ENCODE data around the gene TMEM129. TPM values are rescaled to one million over a fixed set of nuclear protein-coding genes. Genes with fewer than 3 reads are reported as not detected.

Gene TMEM129
- total RNA-seq, 1 donor from 2014 or later = 21.5 TPM

GRCh38 chr4:1722551-1723118 lies 1.5 kb upstream of the TMEM129 start:
- intact Hi-C loops (cut with micrococcal nuclease) = no loop called here

- intact Hi-C loops (cut with micrococcal nuclease) = loop anchor here (1.0 to 2.0 kb wide), 4 partner anchors 10 to 540 kb away; partner anchors contain the start of genes FAM53A, MXD4 and SLBP
Observed at GRCh38 chr4:1721666-1722550, 785 bp upstream of the TMEM129 start.

GRCh38 chr4:1720163-1720983 lies 750 bp downstream of the TMEM129 start:
- intact Hi-C loops (cut with micrococcal nuclease) = loop anchor here (2.0 kb wide), 1 partner anchor 140 kb away; no protein-coding TSS in a partner anchor

GRCh38 chr4:1718095-1718850 lies 2.9 kb downstream of the TMEM129 start:
- intact Hi-C loops (cut with micrococcal nuclease) = no loop called here

GRCh38 chr4:1717129-1718094 lies 3.7 kb downstream of the TMEM129 start:
- intact Hi-C loops (cut with micrococcal nuclease) = no loop called here

DNA sequence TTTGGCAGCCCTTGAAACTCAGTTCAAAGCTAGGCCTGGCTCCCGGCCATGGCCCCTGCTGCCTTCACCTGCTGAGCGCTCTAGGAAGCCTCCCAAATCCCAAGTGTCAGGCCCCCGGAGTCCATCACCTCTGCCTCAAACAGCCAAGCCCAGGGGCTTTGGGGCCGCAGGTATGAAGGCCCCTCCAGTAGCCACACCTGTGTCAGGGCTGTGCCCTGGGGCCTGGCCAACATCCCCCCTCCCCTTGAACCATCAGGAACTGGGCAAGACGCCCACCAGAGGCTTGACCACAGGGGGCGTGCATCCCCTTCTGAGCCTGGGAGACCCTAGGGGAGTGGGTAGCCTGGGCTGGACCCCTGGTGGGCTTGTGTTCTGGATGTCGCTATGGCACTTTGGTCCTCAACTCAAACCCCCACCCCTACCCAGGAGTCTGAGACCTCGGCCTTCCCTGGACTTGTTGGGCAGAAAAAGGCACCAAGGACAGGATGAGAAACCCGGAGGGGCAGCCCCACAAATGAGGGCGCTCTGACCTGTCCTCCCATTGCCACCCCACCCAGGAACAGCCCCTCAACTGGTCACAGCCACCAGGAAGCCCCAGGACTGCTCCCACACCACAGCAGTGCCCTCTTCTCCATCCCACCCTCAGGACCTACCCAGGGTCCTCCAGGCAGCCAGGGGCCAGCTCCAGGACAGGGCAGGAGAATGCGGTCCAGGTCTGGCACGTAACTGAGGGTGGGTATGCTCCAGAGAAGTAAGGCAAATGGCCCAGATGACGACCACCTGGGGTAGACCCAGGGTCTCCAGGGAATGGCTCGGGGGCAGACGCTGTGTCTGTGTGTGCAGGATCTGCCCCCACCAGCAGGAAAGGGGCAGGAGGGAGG lies 4.8 kb downstream of the TMEM129 start:
- intact Hi-C loops (cut with micrococcal nuclease) = no loop called here

DNA sequence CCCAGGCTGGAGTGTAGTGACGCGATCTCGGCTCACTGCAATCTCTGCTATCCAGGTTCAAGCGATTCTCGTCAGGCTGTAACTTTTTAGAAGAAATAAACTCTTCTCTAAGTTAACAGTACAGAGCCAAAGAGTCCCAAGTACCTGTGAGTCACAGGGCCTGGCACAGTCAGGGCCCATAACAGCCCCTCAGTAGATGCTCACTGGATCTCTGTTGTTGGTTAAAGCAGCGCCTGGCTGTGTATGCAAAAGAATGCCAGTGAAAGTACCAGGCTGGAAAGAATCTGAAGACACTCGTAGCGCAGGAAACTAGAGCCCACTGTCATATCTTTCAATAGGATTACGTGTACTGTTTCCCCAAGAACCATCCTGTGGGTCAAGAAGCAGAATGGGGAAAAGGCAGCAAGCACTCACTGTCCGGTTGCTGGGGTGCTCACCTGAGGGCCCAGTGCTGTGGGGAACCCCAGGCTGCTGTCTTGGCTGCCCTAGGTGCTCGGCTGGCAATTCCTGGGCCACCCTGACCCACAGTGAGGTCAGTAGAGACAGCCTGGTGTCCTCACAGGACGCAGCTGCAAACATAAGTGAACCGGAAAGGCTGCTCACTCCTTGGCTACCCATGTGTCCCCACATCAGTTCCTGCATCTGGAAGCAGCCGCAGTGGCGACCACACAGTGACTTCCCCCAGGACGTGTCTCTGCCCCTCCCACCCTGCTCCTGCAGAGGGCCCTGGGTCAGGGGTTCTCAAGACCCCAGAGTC lies 5.9 kb downstream of the TMEM129 start:
- intact Hi-C loops (cut with micrococcal nuclease) = no loop called here

DNA sequence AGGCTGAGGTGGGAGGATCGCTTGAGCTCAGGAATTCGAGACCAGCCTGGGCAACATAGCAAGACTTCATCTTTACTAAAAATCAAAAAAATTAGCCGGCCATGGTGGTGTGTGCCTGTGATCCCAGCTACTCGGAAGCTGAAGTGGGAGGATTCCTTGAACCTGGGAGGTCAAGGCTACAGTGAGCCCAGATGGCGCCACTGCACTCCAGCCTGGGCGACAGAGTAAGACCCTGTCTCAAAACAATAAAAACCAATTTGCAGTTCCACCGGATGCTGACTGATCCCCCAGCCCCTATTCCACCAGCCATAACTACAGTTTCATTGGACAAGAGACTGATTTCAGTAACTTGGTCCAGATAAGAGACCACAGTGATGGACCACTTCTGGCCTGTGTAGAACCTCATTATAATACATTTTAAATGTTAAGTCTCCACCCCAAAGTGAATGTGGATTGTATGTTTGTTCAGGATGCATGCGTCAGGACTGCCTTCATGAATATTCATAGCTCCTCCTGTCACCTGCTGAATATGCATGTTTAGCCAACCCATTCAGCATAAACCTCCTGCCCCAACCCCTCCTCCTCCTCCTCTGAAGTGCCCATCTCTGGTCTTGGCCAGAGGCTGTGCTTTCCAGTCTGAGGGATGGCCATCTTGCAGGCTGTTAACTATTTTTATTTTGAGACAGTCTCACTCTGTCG lies 6.7 kb downstream of the TMEM129 start:
- intact Hi-C loops (cut with micrococcal nuclease) = no loop called here

GRCh38 chr4:1713003-1713851 lies 7.9 kb downstream of the TMEM129 start:
- intact Hi-C loops (cut with micrococcal nuclease) = loop anchor here (2.0 kb wide), 6 partner anchors 14 to 756 kb away; partner anchors contain the start of genes MXD4, NSD2, RNF4 and UVSSA

DNA sequence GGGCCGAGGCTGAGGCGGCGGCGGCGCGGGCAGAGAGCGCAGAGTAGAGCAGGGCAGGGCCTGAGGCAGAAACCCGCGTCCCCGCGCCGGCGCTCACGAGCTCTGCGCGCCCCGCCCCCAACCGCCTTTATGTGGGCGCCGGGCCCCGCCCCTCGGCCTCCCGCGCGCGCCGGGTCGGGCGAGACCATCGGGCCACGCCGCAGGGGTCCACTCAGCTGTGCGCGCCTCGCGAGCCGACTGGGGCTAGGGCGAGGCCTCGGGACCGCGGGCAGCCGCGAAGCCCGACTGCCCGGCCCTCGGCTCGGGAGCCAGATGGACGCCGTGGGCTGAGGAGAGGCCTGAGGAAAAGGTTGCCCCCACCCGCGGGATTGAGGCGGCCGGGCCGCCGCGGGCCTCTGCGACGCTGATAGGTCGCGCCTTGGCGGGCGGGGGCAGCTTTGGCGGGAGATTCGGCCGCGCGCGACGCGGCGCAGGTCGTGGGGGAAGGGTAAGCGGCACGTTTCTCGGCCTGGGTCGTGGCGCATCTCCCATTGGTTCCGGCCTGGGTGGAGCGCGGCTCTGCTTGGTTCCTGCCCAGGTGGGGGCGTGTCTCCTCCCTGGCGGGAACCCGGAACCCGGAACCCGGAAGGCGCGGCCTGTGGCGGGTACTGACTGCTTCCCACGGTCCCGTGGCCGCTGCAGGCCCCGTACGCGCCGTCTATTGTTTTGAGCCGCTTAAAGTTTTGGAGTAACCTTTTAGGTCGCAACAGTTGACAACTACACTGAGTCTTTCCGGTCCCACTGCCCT lies 8.7 kb downstream of the TMEM129 start, which contains the start of gene SLBP:
SLBP (minus strand) TSS at position 104 of the 787 bp plus-strand sequence. CDS start 131 bp downstream, outside the sequence.
- intact Hi-C loops (cut with micrococcal nuclease) = loop anchor here (1.0 to 2.0 kb wide), 10 partner anchors 9 to 756 kb away; partner anchors contain the start of genes FAM53A, LETM1, MXD4 and NSD2

DNA sequence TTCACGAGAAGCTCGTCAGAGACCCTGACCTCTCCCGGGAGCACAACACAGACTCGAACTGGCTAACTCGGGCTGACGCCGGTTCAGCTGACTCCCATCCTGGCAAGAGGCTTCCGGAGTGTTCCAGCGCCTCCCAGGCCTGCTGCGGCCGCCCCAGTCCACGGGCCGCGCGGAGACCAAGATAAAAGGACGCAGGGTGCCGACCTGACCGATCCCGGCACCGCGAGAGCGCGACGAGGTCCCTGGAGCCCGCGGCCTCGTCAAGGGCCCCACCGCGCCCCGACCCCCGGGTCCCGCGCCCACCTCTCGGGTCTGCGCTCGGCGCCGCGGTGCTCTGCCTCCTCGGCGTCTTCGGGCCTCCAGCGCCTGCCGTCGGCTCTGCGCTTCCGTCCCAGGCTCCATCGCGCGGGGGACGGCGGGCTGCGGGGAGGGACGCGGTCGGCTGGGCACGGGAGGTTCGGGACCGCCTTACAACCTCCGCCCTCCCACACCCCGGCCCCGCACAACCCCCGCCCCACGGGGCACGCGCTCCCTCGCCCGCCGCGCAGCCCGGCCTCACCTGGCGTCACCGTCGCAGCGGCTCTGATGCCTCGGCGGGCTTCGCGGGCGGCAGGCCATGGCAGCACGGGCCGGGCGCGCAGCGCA lies 9.4 kb downstream of the TMEM129 start:
- intact Hi-C loops (cut with micrococcal nuclease) = loop anchor here (1.0 to 2.0 kb wide), 10 partner anchors 10 to 757 kb away; partner anchors contain the start of genes FAM53A, LETM1, MXD4 and NSD2

DNA sequence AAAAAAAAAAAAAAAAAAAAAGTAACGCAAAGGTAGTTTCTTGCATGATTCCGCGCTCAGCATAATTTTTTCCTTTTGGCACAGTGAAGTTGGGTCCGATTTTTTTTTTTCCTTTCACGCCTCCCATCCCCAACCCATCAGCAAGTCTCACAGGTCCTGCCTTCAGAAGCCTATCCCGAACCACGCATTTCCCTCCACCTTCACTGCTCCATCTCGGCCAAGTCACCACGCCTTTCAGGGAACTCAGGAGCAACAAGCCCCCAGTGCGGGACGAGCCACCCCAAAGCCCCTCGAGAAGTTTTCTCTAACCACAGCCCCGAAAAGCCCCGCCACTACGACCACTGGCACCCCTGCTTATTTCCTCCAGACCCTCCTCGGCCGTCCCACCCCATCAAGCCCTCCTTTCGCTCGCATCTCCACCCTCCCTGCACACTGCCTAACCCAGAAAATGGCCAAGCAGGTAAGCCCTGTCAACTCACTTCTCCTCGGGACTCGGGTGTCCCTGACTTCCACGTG lies 10.0 kb downstream of the TMEM129 start:
- intact Hi-C loops (cut with micrococcal nuclease) = no loop called here

GRCh38 chr4:1708581-1708980 lies 12.5 kb downstream of the TMEM129 start:
- intact Hi-C loops (cut with micrococcal nuclease) = no loop called here

DNA sequence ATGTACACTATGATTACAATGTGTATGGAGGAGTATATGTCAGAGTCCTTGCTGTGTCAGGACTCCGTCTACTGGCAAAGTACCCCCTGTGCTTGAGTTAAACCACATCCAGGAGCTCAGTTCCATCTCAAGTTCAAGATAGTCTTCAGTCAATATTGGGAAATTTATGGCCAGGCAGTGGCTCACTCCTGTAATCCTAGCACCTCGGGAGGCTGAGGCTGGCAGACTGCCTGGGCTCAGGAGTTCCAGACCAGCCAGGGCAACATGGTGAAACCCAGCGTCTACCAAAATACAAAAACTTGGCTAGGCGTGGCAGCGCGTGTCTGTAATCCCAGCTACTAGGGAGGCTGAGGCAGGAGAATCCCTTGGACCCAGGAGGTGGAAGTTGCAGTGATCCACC lies 14.8 kb downstream of the TMEM129 start:
- intact Hi-C loops (cut with micrococcal nuclease) = no loop called here

DNA sequence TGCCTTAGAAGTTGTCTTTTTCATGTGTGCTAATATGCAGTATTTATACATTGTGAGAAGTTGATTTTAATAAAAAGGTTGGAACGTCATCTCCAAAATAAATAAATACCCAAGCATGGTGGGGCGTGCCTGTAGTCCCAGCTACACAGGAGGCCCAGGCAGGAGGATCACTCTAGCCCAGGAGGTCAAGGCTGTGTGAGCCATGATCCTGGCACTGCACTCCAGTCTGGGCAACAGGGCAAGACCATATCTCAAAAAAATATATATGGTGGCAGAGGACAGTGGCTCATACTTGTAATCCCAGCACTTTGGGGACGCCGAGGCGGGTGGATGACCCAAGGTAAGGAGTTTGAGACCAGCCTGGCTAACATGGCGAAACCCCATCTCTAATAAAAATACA lies 15.4 kb downstream of the TMEM129 start:
- intact Hi-C loops (cut with micrococcal nuclease) = no loop called here
